Osteocyte (in vitro differentiated cells): ENCODE data around the gene MCM3AP. TPM values are rescaled to one million over a fixed set of nuclear protein-coding genes. Genes with fewer than 3 reads are reported as not detected.
A peak's percentile ranks its signal among the peaks of the same experiment; 100 is the strongest.

ENCODE experiments used
- DNase-seq: peaks from one replicate; pipeline ENCODE4 v3.0.0; 2021; ENCODE audit warnings: mixed read lengths; ENCODE audit not compliant: unreplicated experiment; ENCODE audit errors: extremely low spot score
- H3K27ac Mint-ChIP-seq: one replicate; pipeline ENCODE4 v1.8.0; 2021; ENCODE audit warnings: mild to moderate bottlenecking, mixed read lengths; ENCODE audit not compliant: unreplicated experiment
- H3K27me3 Mint-ChIP-seq: one replicate; pipeline ENCODE4 v1.8.0; 2021; ENCODE audit warnings: mixed read lengths; ENCODE audit not compliant: unreplicated experiment
- H3K36me3 Mint-ChIP-seq: one replicate; pipeline ENCODE4 v1.8.0; 2021; ENCODE audit warnings: mixed read lengths; ENCODE audit not compliant: unreplicated experiment
- H3K4me1 Mint-ChIP-seq: one replicate; pipeline ENCODE4 v1.8.0; 2021; ENCODE audit warnings: mixed read lengths; ENCODE audit not compliant: unreplicated experiment
- H3K4me3 Mint-ChIP-seq: one replicate; pipeline ENCODE4 v1.8.0; 2021; ENCODE audit warnings: mild to moderate bottlenecking, moderate library complexity, mixed read lengths; ENCODE audit not compliant: unreplicated experiment
- H3K9me3 Mint-ChIP-seq: one replicate; pipeline ENCODE4 v1.8.0; 2021; ENCODE audit warnings: mixed read lengths; ENCODE audit not compliant: unreplicated experiment
- total RNA-seq: library from RNA; stranded (reverse); gene quantifications from 2 replicates; pipeline ENCODE4 v1.2.1, GENCODE V29; 2021
- TF ChIP-seq, protein P1 (sequence below): fragments of 200-600 bp; sonication (generic); IDR thresholded peaks from 2 replicates; pipeline ENCODE4 v1.5.0; 2021; ENCODE audit warnings: antibody characterized with exemption, mild to moderate bottlenecking, moderate library complexity

The MCM3AP gene
- total RNA-seq, 1 donor from 2014 or later = 105 TPM

DNA sequence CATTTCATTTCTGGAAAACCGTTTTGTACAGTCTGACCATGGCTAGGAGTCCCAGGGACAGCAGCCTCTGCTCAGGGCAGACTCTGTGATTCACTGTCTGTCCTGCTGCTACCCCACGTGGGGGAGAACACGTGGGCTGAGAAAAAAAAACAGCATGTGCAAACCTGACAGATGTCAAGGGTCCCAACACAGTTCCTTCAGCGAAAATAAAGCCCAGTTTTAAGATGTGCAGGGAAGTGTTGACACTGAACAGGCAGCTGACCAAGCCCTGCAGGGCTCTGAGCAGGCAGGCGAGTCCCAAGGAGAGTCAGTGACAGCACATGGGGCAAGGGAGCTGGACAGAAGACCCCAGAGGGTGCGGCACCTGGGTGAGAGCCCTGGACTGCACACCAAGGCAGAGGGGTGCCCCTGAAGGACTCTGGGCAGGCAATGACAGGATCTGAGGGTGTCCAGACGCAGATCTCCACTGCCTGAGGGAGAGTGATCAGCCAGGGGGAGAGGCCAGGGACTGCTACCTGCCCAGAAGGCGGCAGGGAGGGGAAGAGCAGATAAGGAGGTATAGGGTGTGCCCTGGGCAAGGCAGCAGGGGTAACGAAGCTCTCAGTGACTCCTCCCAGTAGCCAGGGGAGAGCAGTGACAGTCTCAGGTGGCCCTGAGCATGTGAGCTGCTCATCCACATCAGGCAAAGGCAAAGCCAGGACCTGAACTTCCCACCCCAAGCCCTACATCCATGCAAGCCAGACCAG lies 96.0 kb downstream of the MCM3AP start:
- TF ChIP-seq, protein P1, sequence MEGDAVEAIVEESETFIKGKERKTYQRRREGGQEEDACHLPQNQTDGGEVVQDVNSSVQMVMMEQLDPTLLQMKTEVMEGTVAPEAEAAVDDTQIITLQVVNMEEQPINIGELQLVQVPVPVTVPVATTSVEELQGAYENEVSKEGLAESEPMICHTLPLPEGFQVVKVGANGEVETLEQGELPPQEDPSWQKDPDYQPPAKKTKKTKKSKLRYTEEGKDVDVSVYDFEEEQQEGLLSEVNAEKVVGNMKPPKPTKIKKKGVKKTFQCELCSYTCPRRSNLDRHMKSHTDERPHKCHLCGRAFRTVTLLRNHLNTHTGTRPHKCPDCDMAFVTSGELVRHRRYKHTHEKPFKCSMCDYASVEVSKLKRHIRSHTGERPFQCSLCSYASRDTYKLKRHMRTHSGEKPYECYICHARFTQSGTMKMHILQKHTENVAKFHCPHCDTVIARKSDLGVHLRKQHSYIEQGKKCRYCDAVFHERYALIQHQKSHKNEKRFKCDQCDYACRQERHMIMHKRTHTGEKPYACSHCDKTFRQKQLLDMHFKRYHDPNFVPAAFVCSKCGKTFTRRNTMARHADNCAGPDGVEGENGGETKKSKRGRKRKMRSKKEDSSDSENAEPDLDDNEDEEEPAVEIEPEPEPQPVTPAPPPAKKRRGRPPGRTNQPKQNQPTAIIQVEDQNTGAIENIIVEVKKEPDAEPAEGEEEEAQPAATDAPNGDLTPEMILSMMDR = no peak
- Mint-ChIP-seq H3K27me3 (no peaks in the 10 kb centered on the region), H3K36me3 (peaks cover 19% of the 10 kb centered on the region), H3K4me1 (peaks cover 41% of the 10 kb centered on the region), H3K4me3 (no peak overlapping the region), H3K9me3 (no peaks in the 10 kb centered on the region), H3K27ac (peak overlapping the region; percentile 84)
- peak; percentile 81 for DNase-seq

DNA sequence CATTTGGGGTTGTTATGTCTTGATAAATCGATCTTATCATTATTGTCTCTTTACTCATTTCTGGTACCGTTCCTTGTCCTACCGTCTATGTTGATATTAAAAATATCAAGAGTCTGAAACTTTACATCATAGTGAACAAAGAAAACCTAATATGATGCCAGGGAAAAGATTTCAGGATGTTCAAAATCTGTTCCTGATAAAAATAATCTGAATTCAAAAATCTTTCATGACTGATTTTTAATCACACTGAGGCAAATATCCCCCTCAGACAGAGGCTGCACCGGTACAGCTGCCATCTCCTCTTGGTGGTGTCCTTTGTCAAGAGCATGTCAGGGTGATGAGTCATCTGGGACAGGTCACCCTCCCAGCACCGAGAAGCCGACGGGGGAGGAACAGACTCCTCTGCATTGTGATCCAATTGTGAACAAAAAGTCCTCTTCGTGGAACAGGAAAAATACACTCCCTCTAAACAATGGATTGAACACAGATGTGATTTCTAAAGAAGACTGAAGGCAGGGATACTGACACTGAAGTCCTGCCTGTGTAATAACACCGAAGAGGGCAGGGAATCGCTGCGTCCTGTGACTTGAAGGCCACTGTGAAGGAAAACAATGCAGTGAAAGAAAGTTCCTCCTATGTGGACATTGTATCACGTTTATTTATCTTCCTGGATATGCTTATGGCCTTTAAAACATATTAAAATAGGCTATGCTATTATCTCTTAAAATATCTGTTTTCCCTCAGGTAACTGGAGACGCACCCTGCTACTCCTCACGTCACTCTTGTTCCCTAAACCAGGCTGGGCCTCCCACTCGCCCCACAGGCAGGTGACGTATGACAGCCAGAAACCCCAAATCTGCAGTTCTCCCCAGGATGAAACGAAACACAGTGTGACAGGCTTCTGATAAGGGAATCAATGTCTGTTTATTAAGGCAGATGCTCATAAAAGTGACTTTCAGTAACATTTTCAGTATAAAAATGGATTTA lies 96.9 kb downstream of the MCM3AP start:
- DNase-seq = peak; percentile 81
- Mint-ChIP-seq H3K9me3 (no peaks in the 10 kb centered on the region), H3K4me1 (peaks cover 41% of the 10 kb centered on the region), H3K4me3 (no peak overlapping the region), H3K36me3 (peaks cover 11% of the 10 kb centered on the region), H3K27me3 (no peaks in the 10 kb centered on the region), H3K27ac (peak overlapping the region; percentile 84)
- TF ChIP-seq, protein P1 = no peak

DNA sequence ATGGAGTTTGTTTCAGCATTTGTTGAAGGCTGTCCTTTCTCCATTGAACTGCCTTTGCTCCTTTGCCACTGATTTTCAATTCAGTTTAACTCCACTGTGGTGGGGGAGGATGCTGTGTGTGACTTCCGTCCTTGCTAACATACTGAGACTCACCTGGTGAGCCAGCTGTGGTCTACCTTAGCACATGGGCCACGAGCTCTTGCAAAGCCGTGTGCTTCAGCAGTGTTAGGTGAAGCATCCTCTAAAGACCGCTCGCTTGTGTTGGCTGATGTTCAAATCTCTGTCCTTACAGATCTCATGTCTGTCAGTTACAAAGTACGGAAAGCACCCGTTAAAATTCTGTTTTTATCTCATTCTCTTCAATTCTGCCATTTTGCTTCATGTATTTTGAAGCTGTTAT lies 97.6 kb downstream of the MCM3AP start:
- peak overlapping the region; percentile 84 for H3K27ac Mint-ChIP-seq
- H3K4me3 Mint-ChIP-seq = no peak overlapping the region
- peaks cover 9% of the 10 kb centered on the region for H3K36me3 Mint-ChIP-seq
- no peaks in the 10 kb centered on the region for H3K27me3 Mint-ChIP-seq
- DNase-seq = no peak
- H3K9me3 Mint-ChIP-seq = no peaks in the 10 kb centered on the region
- TF ChIP-seq, protein P1 = no peak
- H3K4me1 Mint-ChIP-seq = peaks cover 44% of the 10 kb centered on the region

DNA sequence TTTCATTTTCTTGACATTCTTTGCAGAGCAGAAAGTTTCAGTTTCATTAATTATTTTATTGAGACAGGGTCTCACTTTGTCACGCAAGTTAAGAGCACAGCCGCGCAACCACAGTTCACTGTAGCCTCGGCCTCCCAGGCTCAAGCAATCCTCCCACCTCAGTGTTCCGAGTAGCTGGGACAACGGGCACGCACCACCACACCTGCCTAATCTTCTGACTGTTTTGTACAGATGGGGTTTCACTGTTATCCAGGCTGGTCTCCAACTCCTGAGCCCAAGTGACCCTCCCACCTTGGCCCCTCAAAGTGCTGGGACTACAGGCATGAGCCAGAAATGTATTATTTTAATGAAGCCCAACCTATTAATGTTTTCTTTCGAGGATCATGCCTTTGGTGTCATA lies 98.2 kb downstream of the MCM3AP start:
- no peaks in the 10 kb centered on the region for H3K9me3 Mint-ChIP-seq
- no peak for DNase-seq
- no peak overlapping the region for H3K4me3 Mint-ChIP-seq
- H3K27ac Mint-ChIP-seq = no peak overlapping the region
- TF ChIP-seq, protein P1 = no peak
- H3K27me3 Mint-ChIP-seq = no peaks in the 10 kb centered on the region
- H3K4me1 Mint-ChIP-seq = peaks cover 44% of the 10 kb centered on the region
- peaks cover 9% of the 10 kb centered on the region for H3K36me3 Mint-ChIP-seq

DNA sequence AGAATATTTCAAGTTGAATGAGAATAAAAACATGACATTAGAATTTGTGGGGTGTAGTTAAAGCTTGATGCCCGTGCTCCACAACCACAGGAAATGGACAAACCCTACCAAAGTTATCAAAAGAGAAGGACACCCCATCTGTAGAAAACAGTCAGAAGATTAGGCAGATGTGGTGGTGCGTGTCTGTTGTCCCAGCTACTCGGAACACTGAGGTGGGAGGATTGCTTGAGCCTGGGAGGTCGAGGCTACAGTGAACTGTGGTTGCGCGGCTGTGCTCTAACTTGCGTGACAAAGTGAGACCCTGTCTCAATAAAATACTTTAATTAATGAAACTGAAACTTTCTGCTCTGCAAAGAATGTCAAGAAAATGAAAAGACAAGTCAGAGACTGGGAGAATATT lies 99.7 kb downstream of the MCM3AP start:
- peaks cover 38% of the 10 kb centered on the region for H3K4me1 Mint-ChIP-seq
- no peaks in the 10 kb centered on the region for H3K27me3 Mint-ChIP-seq
- H3K9me3 Mint-ChIP-seq = no peaks in the 10 kb centered on the region
- DNase-seq = no peak
- TF ChIP-seq, protein P1 = no peak
- peak overlapping the region; percentile 38 for H3K27ac Mint-ChIP-seq
- H3K36me3 Mint-ChIP-seq = peaks cover 9% of the 10 kb centered on the region
- H3K4me3 Mint-ChIP-seq = peak overlapping the region; percentile 89
